PC-9 (cell line): ENCODE results near the gene SLC9A9. TPM values are rescaled to one million over a fixed set of nuclear protein-coding genes. Genes with fewer than 3 reads are reported as not detected.

Source experiments
- BruUV-seq: library from RNA; stranded (reverse); fragments of 400-500 nt; replicated peaks from 2 replicates; lab custom pipeline; 2021; lab: Mats Ljungman, UMichigan
- CTCF ChIA-PET: fragments of 300-600 bp; sonication (Branson Sonifier 250); formaldehyde crosslinking; loops from one replicate; lab custom pipeline; 2022; ENCODE audit warnings: antibody characterized with exemption; lab: Charles Lee
- POLR2A ChIA-PET: fragments of 300-600 bp; sonication (Branson Sonifier 250); formaldehyde crosslinking; loops from one replicate; lab custom pipeline; 2022; ENCODE audit warnings: antibody characterized with exemption; ENCODE audit not compliant: unreplicated experiment; lab: Charles Lee
- DNase-seq, 2 experiments: peaks; one replicate each; pipeline versions ENCODE4 v3.0.0 to v3.0.0-alpha.2; 2015 to 2022; ENCODE audit warnings: mixed read lengths in 1 of 2
- H2AFZ ChIP-seq: fragments of 200-600 bp; sonication (generic); 2 replicates; pipeline ENCODE4 v1.8.1; 2017; ENCODE audit warnings: antibody characterized with exemption
- H3F3A ChIP-seq: fragments of 200-600 bp; sonication (generic); 2 replicates; pipeline ENCODE4 v1.8.1; 2017; ENCODE audit warnings: antibody characterized with exemption, mild to moderate bottlenecking, low read depth; ENCODE audit not compliant: insufficient read depth
- H3K27ac ChIP-seq: fragments of 200-600 bp; sonication (generic); 2 replicates; pipeline ENCODE4 v1.6.1; 2016; ENCODE audit warnings: mixed run types
- H3K27me3 ChIP-seq: fragments of 200-600 bp; sonication (generic); 2 replicates; pipeline ENCODE4 v1.6.1; 2016; ENCODE audit warnings: low read depth, mixed run types; ENCODE audit not compliant: insufficient read depth
- H3K36me3 ChIP-seq: fragments of 200-600 bp; sonication (generic); 2 replicates; pipeline ENCODE4 v1.6.1; 2016; ENCODE audit warnings: low read depth, mixed run types
- H3K4me1 ChIP-seq: fragments of 200-600 bp; sonication (generic); replicated peaks from 2 replicates; pipeline ENCODE4 v1.6.1; 2016; ENCODE audit warnings: mixed run types; ENCODE audit not compliant: insufficient read depth
- H3K4me2 ChIP-seq: fragments of 200-600 bp; sonication (generic); 2 replicates; pipeline ENCODE4 v1.6.1; 2017; ENCODE audit warnings: mixed run types
- H3K4me3 ChIP-seq: fragments of 200-600 bp; sonication (generic); 2 replicates; pipeline ENCODE4 v1.6.1; 2016; ENCODE audit warnings: mixed run types
- H3K79me2 ChIP-seq: fragments of 200-600 bp; sonication (generic); 2 replicates; pipeline ENCODE4 v1.6.1; 2017; ENCODE audit warnings: low read depth, mixed run types
- H3K9me2 ChIP-seq: fragments of 200-600 bp; sonication (generic); 2 replicates; pipeline ENCODE4 v1.8.1; 2017; ENCODE audit warnings: mild to moderate bottlenecking; ENCODE audit not compliant: insufficient read depth
- H3K9me3 ChIP-seq: fragments of 200-600 bp; sonication (generic); 2 replicates; pipeline ENCODE4 v1.8.1; 2016; ENCODE audit warnings: low read depth; ENCODE audit not compliant: insufficient read depth
- H4K20me1 ChIP-seq: fragments of 200-600 bp; sonication (generic); 2 replicates; pipeline ENCODE4 v1.8.1; 2017; ENCODE audit not compliant: insufficient read depth
- CTCF ChIP-seq: fragments of 200-600 bp; sonication (generic); conservative IDR thresholded peaks from 2 replicates; pipeline ENCODE4 v1.6.1; 2017; ENCODE audit warnings: mixed run types, antibody characterized with exemption, mild to moderate bottlenecking, moderate library complexity
- EZH2 ChIP-seq: fragments of 200-600 bp; sonication (generic); IDR thresholded peaks from 2 replicates; pipeline ENCODE4 v1.8.0; 2017; ENCODE audit warnings: antibody characterized with exemption, low read depth
- intact Hi-C: fragments of 100-400 bp; cut with micrococcal nuclease; formaldehyde crosslinking; loops from one replicate; pipeline ENCODE4 v1.10.0; 2022; ENCODE audit not compliant: unreplicated experiment
- total RNA-seq: library from RNA; stranded (reverse); gene quantifications from 2 replicates; pipeline ENCODE4 v1.2.3, GENCODE V29; 2021

Gene SLC9A9
- total RNA-seq, 1 experiment from 2014 or later = 1.7 TPM

GRCh38 chr3:143478115-143478693, 370.1 kb downstream of the SLC9A9 start:
- Histone ChIP-seq H3K27me3 (no peaks in the 10 kb centered on the region), H3K4me2 (peak overlapping the region; percentile 28; the same call in 1 of the 2 replicates), H3K9me3 (no peaks in the 10 kb centered on the region), H3K9me2 (no peaks in the 10 kb centered on the region), H2AFZ (peak overlapping the region; percentile 64; the same call in 1 of the 2 replicates), H4K20me1 (no peaks in the 10 kb centered on the region), H3K27ac (no peak overlapping the region), H3K36me3 (no peaks in the 10 kb centered on the region), H3K4me3 (no peak overlapping the region), H3F3A (no peaks in the 10 kb centered on the region), H3K4me1 (no peaks in the 10 kb centered on the region), H3K79me2 (no peaks in the 10 kb centered on the region)
- no TSS peak for BruUV-seq
- CTCF ChIA-PET = no interaction called here
- no peak for DNase-seq
- intact Hi-C loops = no loop called here
- POLR2A ChIA-PET = no interaction called here
- TF ChIP-seq EZH2 (no peak), CTCF (no peak)

- H3K9me3 ChIP-seq = no peaks in the 10 kb centered on the region
- no peaks in the 10 kb centered on the region for H3K36me3 ChIP-seq
- no peak overlapping the region for H3K4me2 ChIP-seq
- no peaks in the 10 kb centered on the region for H3K79me2 ChIP-seq
- no peaks in the 10 kb centered on the region for H3K9me2 ChIP-seq
- no peaks in the 10 kb centered on the region for H3K27me3 ChIP-seq
- no peaks in the 10 kb centered on the region for H3F3A ChIP-seq
- H4K20me1 ChIP-seq = no peaks in the 10 kb centered on the region
- no peak overlapping the region for H2AFZ ChIP-seq
- intact Hi-C loops = no loop called here
- no peaks in the 10 kb centered on the region for H3K4me1 ChIP-seq
- H3K27ac ChIP-seq = no peak overlapping the region
- DNase-seq = no peak
- CTCF ChIA-PET = no interaction called here
- no TSS peak for BruUV-seq
- H3K4me3 ChIP-seq = no peak overlapping the region
- POLR2A ChIA-PET = no interaction called here
- TF ChIP-seq EZH2 (no peak), CTCF (no peak)
These were observed 371.2 kb downstream of the SLC9A9 start for GRCh38 chr3:143476965-143477640.

- H3K79me2 ChIP-seq = no peaks in the 10 kb centered on the region
- H4K20me1 ChIP-seq = no peaks in the 10 kb centered on the region
- no peaks in the 10 kb centered on the region for H3K9me3 ChIP-seq
- H2AFZ ChIP-seq = peak overlapping the region; percentile 60; the same call in 1 of the 2 replicates
- no peaks in the 10 kb centered on the region for H3K36me3 ChIP-seq
- no peak for TF ChIP-seq CTCF
- no peaks in the 10 kb centered on the region for H3K9me2 ChIP-seq
- intact Hi-C loops = no loop called here
- no peak overlapping the region for H3K4me3 ChIP-seq
- no peaks in the 10 kb centered on the region for H3F3A ChIP-seq
- no peak for DNase-seq
- ChIA-PET POLR2A (no interaction called here), CTCF (no interaction called here)
- H3K4me2 ChIP-seq = no peak overlapping the region
- no peaks in the 10 kb centered on the region for H3K27me3 ChIP-seq
- H3K4me1 ChIP-seq = no peaks in the 10 kb centered on the region
- BruUV-seq = no TSS peak
- no peak overlapping the region for H3K27ac ChIP-seq
These were observed 372.3 kb downstream of the SLC9A9 start for GRCh38 chr3:143475981-143476380.
